ENCODE measurements around the gene WNT9B. TPM values are rescaled to one million over a fixed set of nuclear protein-coding genes. Genes with fewer than 3 reads are reported as not detected.

WNT9B gene
- polyA plus RNA-seq, 2 of the 4 experiments (the other 2 are of a cell fraction), result 0.05 TPM

DNA sequence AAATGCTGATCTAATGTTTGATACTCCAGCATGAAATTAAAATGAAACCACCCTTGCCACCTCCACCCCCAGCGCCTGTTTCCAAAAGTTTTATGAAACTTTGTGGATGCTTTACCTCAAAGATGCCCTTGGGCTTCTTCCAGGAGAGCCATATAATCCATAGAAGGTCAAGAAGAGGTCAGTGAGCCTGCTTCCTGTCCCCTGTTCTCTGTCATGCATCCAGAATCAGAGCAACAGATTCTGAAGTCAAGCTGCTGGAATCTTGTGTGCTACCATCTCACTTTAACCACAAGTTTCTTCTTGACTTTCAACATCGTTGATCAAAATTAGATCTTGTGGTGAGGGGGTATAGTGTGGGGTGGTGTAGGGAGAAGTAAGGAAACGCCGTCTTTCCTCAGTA lies 80.2 kb downstream of the WNT9B start (continued):
- TF ChIP-seq RAD21 (conservative IDR thresholded peaks at IDR 0.05 in 1 of 2, IDR thresholded peaks at IDR 0.05 in 1 of 2) (no peak), KDM5A (IDR thresholded peaks at IDR 0.05) (no peak)

DNA sequence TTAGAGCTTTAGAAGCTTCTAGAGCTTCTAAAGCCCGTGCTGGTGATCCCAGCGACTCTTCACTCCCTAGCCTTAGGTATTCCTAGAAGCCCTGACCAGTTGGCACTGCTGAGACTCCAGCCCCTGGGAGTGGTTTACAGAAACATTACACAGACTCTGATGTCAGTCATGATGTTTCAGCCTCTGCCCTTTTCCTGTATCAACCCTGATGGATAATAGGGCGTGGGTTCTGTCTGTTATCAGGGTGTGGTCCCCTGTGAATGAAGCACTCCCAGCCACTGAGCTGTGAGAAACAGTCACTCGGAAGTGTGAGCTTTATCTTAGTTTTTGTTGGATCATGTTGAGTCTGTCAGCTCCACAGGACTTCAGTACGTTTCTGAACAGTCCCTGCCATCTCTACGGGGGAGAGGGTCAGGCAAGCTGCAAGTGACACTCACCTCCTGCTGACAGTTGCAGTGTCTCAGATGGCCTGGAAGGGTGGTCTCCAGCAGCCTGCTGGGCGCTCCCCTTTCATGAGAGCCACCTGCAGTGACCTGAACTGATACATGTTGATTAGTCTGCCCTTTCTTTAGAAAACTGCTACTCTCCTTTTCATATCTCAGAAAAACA lies 84.4 kb downstream of the WNT9B start:
- no peak overlapping the region for H3K4me2 ChIP-seq
- no peaks in the 10 kb centered on the region for H3K9me3 ChIP-seq
- no peak overlapping the region for H3K27ac ChIP-seq
- ATAC-seq (no peak), DNase-seq (ENCODE audit: low read depth in 1 of 2, low spot score in 1 of 2) (no peak), FAIRE-seq (no peak)
- POLR2A ChIA-PET, result no interaction called here
- WGBS (ENCODE audit: missing lambda C conversion rate), result 86% methylated on average over 7 of the region's 7 CpGs
- no peak overlapping the region for H3K4me3 ChIP-seq
- TF ChIP-seq FOSB (CRISPR knock-in tag; IDR thresholded peaks at IDR 0.05), result no peak
- TF ChIP-seq ZNF302 (CRISPR knock-in tag; IDR thresholded peaks at IDR 0.05), result no peak
- TF ChIP-seq, protein P1, sequence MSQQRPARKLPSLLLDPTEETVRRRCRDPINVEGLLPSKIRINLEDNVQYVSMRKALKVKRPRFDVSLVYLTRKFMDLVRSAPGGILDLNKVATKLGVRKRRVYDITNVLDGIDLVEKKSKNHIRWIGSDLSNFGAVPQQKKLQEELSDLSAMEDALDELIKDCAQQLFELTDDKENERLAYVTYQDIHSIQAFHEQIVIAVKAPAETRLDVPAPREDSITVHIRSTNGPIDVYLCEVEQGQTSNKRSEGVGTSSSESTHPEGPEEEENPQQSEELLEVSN (IDR thresholded peaks at IDR 0.05; ENCODE audit: borderline replicate concordance, low read depth), result no peak
- TF ChIP-seq CBX8 (IDR thresholded peaks at IDR 0.05), result no peak
- TF ChIP-seq, protein P2, sequence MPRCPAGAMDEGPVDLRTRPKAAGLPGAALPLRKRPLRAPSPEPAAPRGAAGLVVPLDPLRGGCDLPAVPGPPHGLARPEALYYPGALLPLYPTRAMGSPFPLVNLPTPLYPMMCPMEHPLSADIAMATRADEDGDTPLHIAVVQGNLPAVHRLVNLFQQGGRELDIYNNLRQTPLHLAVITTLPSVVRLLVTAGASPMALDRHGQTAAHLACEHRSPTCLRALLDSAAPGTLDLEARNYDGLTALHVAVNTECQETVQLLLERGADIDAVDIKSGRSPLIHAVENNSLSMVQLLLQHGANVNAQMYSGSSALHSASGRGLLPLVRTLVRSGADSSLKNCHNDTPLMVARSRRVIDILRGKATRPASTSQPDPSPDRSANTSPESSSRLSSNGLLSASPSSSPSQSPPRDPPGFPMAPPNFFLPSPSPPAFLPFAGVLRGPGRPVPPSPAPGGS (IDR thresholded peaks at IDR 0.05), result no peak
- no peak for TF ChIP-seq KDM5A (IDR thresholded peaks at IDR 0.05)
- no peak for TF ChIP-seq BHLHE40 (IDR thresholded peaks at IDR 0.05; ENCODE audit: low read depth, low read length)
- TF ChIP-seq, protein P3, sequence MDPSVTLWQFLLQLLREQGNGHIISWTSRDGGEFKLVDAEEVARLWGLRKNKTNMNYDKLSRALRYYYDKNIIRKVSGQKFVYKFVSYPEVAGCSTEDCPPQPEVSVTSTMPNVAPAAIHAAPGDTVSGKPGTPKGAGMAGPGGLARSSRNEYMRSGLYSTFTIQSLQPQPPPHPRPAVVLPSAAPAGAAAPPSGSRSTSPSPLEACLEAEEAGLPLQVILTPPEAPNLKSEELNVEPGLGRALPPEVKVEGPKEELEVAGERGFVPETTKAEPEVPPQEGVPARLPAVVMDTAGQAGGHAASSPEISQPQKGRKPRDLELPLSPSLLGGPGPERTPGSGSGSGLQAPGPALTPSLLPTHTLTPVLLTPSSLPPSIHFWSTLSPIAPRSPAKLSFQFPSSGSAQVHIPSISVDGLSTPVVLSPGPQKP (IDR thresholded peaks at IDR 0.05; ENCODE audit: low read depth, low read length), result no peak
- TF ChIP-seq MYC (IDR thresholded peaks at IDR 0.05; ENCODE audit: borderline replicate concordance, low read length), result no peak
- no peak for TF ChIP-seq HEYL (CRISPR knock-in tag; IDR thresholded peaks at IDR 0.05)
- no peak for TF ChIP-seq POLR2AphosphoS2 (conservative IDR thresholded peaks at IDR 0.05; ENCODE audit: low read length)
- TF ChIP-seq NR3C1 (IDR thresholded peaks at IDR 0.05), result no peak
- no peak for TF ChIP-seq GATA3 (IDR thresholded peaks at IDR 0.05; ENCODE audit: borderline replicate concordance)
- no peak for TF ChIP-seq JUNB (IDR thresholded peaks at IDR 0.05)
- H3K4me1 ChIP-seq, result no peaks in the 10 kb centered on the region
- CTCF ChIA-PET, result interaction anchor here (1.0 to 1.3 kb wide), 3 partner anchors 15 to 379 kb away, joined by 3 read pairs; no protein-coding TSS in a partner anchor

Small RNA genes within 50 kb of the gene (small RNA-seq; reads per million reads assigned to genes)
- gene RNU6ATAC3P, result 0 to 3.8 (median 0.26) reads per million in 6 experiments

Other genes starting within 250 kb of the WNT9B start
- 10.8 and 11.6 TPM in 2 replicates for gene WNT3, start 32.9 kb upstream of the WNT9B start, polyA plus RNA-seq (2011; rRNA removed)
- 5.9 to 8.4 TPM (median 8.3 TPM) in 3 replicates for gene WNT3, start 32.9 kb upstream of the WNT9B start, polyA plus RNA-seq (2017; fragmentation: RNase III; extraction: RNeasy Plus Mini Kit Qiagen cat#74134 plus additional on column Dnase treatment)
- 68.3 and 71.2 TPM in 2 replicates for gene GOSR2, start 71.6 kb downstream of the WNT9B start, polyA plus RNA-seq (2011; rRNA removed)
- gene GOSR2, start 71.6 kb downstream of the WNT9B start, polyA plus RNA-seq (2017; fragmentation: RNase III; extraction: RNeasy Plus Mini Kit Qiagen cat#74134 plus additional on column Dnase treatment), result 36.9 to 39.2 TPM (median 37.6 TPM) in 3 replicates
- 0.10 TPM in 1 of 2 replicates, not detected in the other for gene RPRML, start 127.7 kb downstream of the WNT9B start, polyA plus RNA-seq (2011; rRNA removed)
- 0.10 to 0.22 TPM (median 0.20 TPM) in 3 replicates for gene RPRML, start 127.7 kb downstream of the WNT9B start, polyA plus RNA-seq (2017; fragmentation: RNase III; extraction: RNeasy Plus Mini Kit Qiagen cat#74134 plus additional on column Dnase treatment)

Measured in A549 (cell line).